ENCODE data around the gene ZNF366.

ZNF366 gene

DNA sequence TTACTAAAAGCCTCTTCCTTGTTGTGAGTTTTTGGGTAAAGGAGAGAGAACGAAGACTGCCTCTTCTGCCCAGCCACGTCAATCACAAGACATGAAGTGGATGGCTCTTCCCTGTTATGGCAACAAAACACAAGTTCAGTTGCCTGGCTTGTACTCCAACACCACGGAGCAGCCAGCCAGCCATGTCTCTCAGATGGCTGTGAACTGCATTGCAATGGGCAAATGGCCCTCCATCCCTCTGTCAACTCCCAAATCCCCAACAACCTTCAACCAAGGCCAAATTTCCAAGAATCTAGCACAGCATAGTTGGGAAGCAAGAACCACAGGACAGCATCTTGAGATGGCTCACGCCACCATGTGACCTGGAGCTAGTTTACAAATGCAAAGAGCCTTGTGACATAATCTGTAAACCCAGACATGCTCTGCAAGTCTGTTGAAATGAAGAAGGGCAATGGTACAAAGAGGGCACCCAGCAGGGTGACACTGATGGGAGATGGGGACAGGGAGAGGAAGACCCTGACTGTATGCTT, 53.9 kb downstream of the ZNF366 start:
- TF ChIP-seq, protein P1, sequence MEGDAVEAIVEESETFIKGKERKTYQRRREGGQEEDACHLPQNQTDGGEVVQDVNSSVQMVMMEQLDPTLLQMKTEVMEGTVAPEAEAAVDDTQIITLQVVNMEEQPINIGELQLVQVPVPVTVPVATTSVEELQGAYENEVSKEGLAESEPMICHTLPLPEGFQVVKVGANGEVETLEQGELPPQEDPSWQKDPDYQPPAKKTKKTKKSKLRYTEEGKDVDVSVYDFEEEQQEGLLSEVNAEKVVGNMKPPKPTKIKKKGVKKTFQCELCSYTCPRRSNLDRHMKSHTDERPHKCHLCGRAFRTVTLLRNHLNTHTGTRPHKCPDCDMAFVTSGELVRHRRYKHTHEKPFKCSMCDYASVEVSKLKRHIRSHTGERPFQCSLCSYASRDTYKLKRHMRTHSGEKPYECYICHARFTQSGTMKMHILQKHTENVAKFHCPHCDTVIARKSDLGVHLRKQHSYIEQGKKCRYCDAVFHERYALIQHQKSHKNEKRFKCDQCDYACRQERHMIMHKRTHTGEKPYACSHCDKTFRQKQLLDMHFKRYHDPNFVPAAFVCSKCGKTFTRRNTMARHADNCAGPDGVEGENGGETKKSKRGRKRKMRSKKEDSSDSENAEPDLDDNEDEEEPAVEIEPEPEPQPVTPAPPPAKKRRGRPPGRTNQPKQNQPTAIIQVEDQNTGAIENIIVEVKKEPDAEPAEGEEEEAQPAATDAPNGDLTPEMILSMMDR (IDR thresholded peaks at IDR 0.05; ENCODE audit: insufficient read depth, low read length, missing control alignments): no peak
- H3K4me3 ChIP-seq (ENCODE audit: low read depth, low read length): no peak overlapping the region
- DNase-seq (ENCODE audit: low read depth, low spot score): no peak
- CTCF ChIA-PET: interaction anchor here (1.1 to 1.9 kb wide), 2 partner anchors 9 to 11 kb away, joined by 3 to 4 read pairs; no protein-coding TSS in a partner anchor
- POLR2A ChIA-PET: interaction anchor here (0.8 kb wide), 1 partner anchor 13 kb away, joined by 3 read pairs; no protein-coding TSS in a partner anchor

DNA sequence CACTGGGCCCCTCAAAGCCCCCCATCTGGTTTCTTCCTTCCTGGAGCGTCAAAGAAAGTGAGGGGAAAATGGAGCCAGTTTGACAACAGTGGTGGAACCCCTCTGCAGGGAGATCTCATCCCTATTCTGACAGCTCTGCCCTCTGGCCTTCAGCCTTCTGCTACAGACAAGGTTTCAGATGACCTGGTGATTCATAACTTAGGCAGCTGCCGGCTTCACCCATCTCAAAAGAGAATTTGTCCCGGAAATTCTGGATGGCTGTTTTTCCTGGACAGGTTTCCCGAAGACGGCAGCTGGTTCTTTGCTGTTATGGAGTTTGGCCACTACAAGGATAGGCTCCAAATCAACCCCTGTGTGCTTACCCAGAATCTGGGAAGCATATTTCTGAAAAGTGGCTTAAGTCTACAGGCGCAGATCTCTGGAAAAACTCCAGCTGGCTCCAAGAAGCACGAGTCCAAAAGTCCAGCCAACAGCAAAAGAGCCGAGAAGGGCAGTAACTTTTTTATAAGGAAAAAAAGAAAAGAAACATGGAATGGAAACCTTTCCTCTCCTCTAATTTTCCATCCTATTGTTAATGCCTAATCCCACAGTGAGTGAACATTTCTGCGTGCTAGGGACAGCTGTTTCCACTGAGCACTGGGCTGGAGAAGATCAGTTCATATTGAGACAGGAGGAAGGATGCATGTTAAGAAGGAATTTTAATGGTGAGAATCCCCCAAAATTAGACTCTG, 54.5 kb downstream of the ZNF366 start:
- DNase-seq (ENCODE audit: low read depth, low spot score): no peak
- POLR2A ChIA-PET: interaction anchor here (0.8 kb wide), 3 partner anchors 11 to 18 kb away, joined by 3 to 4 read pairs (median 3); no protein-coding TSS in a partner anchor
- TF ChIP-seq, protein P1 (IDR thresholded peaks at IDR 0.05; ENCODE audit: insufficient read depth, low read length, missing control alignments): no peak
- CTCF ChIA-PET: interaction anchor here (0.8 to 1.9 kb wide), 4 partner anchors 10 to 86 kb away, joined by 3 to 4 read pairs (median 4); no protein-coding TSS in a partner anchor
- H3K4me3 ChIP-seq (ENCODE audit: low read depth, low read length): no peak overlapping the region

DNA sequence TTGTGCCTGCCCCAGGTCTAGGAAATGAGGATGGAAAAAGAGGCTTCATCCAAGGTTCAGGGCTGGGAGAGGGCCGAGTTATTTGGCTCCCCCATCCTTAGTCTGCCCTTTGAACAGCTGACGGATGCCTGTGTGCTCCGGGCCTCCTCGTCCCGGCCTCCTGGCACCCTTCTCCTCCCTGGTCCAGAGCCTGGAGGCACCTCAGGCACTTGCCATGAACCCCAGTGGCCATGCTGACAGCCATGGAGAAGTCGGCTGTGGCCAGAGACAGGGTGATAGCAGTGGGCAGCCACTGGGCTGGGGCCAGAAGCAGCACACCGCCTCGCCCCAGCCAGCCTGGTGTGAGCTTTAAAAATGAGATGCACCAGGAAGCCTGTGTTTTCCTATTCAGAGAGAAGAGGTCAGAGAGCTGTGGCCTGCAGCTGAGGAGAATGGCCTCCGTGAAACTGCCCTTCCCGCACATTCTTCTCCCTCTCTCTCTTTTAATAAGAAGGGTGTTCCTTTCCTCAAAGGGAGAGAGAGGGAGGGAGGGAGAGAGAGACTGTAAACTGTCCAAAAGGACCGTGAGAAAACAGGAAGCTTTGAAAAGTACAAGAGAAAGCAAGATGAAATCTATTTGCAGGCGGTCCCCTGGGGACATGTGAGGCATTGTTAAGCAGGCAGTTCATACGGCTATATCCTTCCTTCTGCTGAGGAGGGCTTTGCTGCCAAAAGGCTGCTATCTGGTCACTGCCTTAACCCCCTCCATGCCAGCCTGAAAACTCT, 55.3 kb downstream of the ZNF366 start:
- POLR2A ChIA-PET: interaction anchor here (0.8 kb wide), 2 partner anchors 11 to 19 kb away, joined by 3 to 4 read pairs; no protein-coding TSS in a partner anchor

DNA sequence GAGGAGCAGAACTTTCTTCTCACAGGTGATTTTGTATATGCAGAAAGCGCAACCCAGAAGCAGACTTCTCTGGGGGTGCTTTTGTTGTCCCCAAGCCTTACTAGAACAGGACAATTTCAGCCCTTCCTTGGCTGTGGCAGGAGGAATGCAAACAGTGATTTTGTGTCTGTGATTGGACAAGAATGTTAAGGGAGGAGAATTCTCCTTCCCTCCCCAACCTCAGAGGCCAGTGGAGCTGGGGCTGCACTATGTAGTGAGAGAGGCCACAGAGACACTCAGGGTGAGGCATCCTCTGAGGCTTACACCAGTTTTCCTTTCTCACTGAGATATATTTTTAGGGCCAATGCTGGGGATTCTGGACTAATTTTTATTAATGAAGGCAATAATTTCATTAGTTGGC, 58.8 kb downstream of the ZNF366 start:
- CTCF ChIA-PET: interaction anchor here (2.7 kb wide), 1 partner anchor 10 kb away, joined by 8 read pairs; no protein-coding TSS in a partner anchor
- TF ChIP-seq, protein P1 (IDR thresholded peaks at IDR 0.05; ENCODE audit: insufficient read depth, low read length, missing control alignments): no peak
- H3K4me3 ChIP-seq (ENCODE audit: low read depth, low read length): no peak overlapping the region
- POLR2A ChIA-PET: no interaction called here
- no peak for DNase-seq (ENCODE audit: low read depth, low spot score)

More for the DNA sequence above, 55.3 kb downstream of the ZNF366 start:
- H3K4me3 ChIP-seq (ENCODE audit: low read depth, low read length): no peak overlapping the region
- peak; percentile 86 for DNase-seq (ENCODE audit: low read depth, low spot score)
- TF ChIP-seq, protein P1 (IDR thresholded peaks at IDR 0.05; ENCODE audit: insufficient read depth, low read length, missing control alignments): no peak
- CTCF ChIA-PET: interaction anchor here (0.8 to 3.2 kb wide), 9 partner anchors 9 to 159 kb away, joined by 3 to 8 read pairs (median 4); no protein-coding TSS in a partner anchor

DNA sequence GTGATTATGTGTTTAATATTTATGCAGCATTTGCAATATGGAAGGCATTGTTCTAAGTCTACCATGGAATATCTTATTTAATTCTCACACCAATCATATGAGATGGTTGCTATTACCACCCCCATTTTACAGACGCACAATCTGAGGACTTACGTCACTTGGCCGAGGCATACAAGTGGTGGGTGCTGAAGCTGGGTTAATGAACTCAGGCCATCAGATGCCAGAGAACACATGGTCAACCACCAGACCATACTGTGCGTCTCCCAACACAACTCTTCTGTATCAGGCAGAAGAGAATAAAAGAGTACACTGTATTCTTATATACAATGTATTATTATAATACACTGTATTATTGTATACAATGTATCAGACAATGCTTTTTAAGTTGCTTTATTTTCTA, 59.5 kb downstream of the ZNF366 start:
- ChIA-PET CTCF (no interaction called here), POLR2A (no interaction called here)
- no peak overlapping the region for H3K4me3 ChIP-seq (ENCODE audit: low read depth, low read length)
- DNase-seq (ENCODE audit: low read depth, low spot score): no peak
- TF ChIP-seq, protein P1 (IDR thresholded peaks at IDR 0.05; ENCODE audit: insufficient read depth, low read length, missing control alignments): no peak

All from AG04449 (cell line).